ENCODE measurements around the gene PTGR3. TPM values are rescaled to one million over a fixed set of nuclear protein-coding genes. Genes with fewer than 3 reads are reported as not detected.
A peak's percentile ranks its signal among the peaks of the same experiment; 100 is the strongest.

The PTGR3 gene
- total and polyA plus RNA-seq, 4 donors = 10.1 to 22.2 (median 21.4) TPM

- no peaks in the 10 kb centered on the region for H3K9me3 ChIP-seq (ENCODE audit: control insufficient read depth in 4 of 4, insufficient read depth in 3 of 4, low read length in 3 of 4)
- H3K36me3 ChIP-seq (ENCODE audit: control insufficient read depth in 4 of 4, insufficient read depth in 4 of 4, low read length in 4 of 4) = no peaks in the 10 kb centered on the region
- H3K27me3 ChIP-seq (ENCODE audit: control insufficient read depth in 3 of 3, insufficient read depth in 3 of 3, low read length in 2 of 3) = no peaks in the 10 kb centered on the region
- TF ChIP-seq CTCF (IDR thresholded peaks at IDR 0.05; ENCODE audit: control extremely low read depth, extremely low read depth) = no peak
- no peak overlapping the region for H3K4me3 ChIP-seq
- peaks cover 7 to 68% (median 17%) of the 10 kb centered on the region in 5 donors for H3K4me1 ChIP-seq (ENCODE audit: control insufficient read depth in 5 of 5, insufficient read depth in 5 of 5, low read length in 5 of 5)
- no peak for ATAC-seq (ENCODE audit: insufficient read depth, low FRiP score)
- 93 to 96% methylated on average over 8 to 9 of the region's 9 CpGs for WGBS, 2 donors
- no peak for DNase-seq
- H3K27ac ChIP-seq (ENCODE audit: low read depth in 1 of 2, low read length in 1 of 2) = peak overlapping the region in 1 of 2 donors; percentile 77
- H3K9ac ChIP-seq (ENCODE audit: insufficient read depth in 1 of 2, low read length in 2 of 2) = no peak overlapping the region
Measured at GRCh38 chr18:75249175-75249518, 40.2 kb upstream of the PTGR3 start.

- ATAC-seq (ENCODE audit: insufficient read depth, low FRiP score) (no peak), DNase-seq (no peak)
- H3K4me1 ChIP-seq (ENCODE audit: control insufficient read depth in 5 of 5, insufficient read depth in 5 of 5, low read length in 5 of 5) = peaks cover 7 to 66% (median 17%) of the 10 kb centered on the region in 5 donors
- TF ChIP-seq CTCF (IDR thresholded peaks at IDR 0.05; ENCODE audit: control extremely low read depth, extremely low read depth) = no peak
- H3K27me3 ChIP-seq (ENCODE audit: control insufficient read depth in 3 of 3, insufficient read depth in 3 of 3, low read length in 2 of 3) = no peaks in the 10 kb centered on the region
- H3K36me3 ChIP-seq (ENCODE audit: control insufficient read depth in 4 of 4, insufficient read depth in 4 of 4, low read length in 4 of 4) = no peaks in the 10 kb centered on the region
- WGBS, 2 donors = 90 to 91% methylated on average over 20 of the region's 20 CpGs
- H3K9me3 ChIP-seq (ENCODE audit: control insufficient read depth in 4 of 4, insufficient read depth in 3 of 4, low read length in 3 of 4) = no peaks in the 10 kb centered on the region
- H3K9ac ChIP-seq (ENCODE audit: insufficient read depth in 1 of 2, low read length in 2 of 2) = peak overlapping the region in 1 of 2 donors; percentile 95
- H3K4me3 ChIP-seq = no peak overlapping the region
- peak overlapping the region; percentile 76 to 77 for H3K27ac ChIP-seq (ENCODE audit: low read depth in 1 of 2, low read length in 1 of 2)
Measured at GRCh38 chr18:75248426-75249174, 39.7 kb upstream of the PTGR3 start.

- ATAC-seq (ENCODE audit: insufficient read depth, low FRiP score) = peak; percentile 69
Measured at GRCh38 chr18:75247611-75248421, 38.9 kb upstream of the PTGR3 start.

More at GRCh38 chr18:75247611-75248421, 38.9 kb upstream of the PTGR3 start:
- peaks cover 7 to 58% (median 19%) of the 10 kb centered on the region in 5 donors for H3K4me1 ChIP-seq (ENCODE audit: control insufficient read depth in 5 of 5, insufficient read depth in 5 of 5, low read length in 5 of 5)
- 30 to 32% methylated on average over 8 of the region's 8 CpGs for WGBS, 2 donors
- no peak for TF ChIP-seq CTCF (IDR thresholded peaks at IDR 0.05; ENCODE audit: control extremely low read depth, extremely low read depth)
- no peaks in the 10 kb centered on the region for H3K27me3 ChIP-seq (ENCODE audit: control insufficient read depth in 3 of 3, insufficient read depth in 3 of 3, low read length in 2 of 3)
- peak in 2 of 3 donors; percentile 85 to 89 for DNase-seq
- peak overlapping the region in 1 of 2 donors; percentile 95 for H3K9ac ChIP-seq (ENCODE audit: insufficient read depth in 1 of 2, low read length in 2 of 2)
- no peak overlapping the region for H3K4me3 ChIP-seq
- H3K9me3 ChIP-seq (ENCODE audit: control insufficient read depth in 4 of 4, insufficient read depth in 3 of 4, low read length in 3 of 4) = no peaks in the 10 kb centered on the region
- H3K27ac ChIP-seq (ENCODE audit: low read depth in 1 of 2, low read length in 1 of 2) = peak overlapping the region in 1 of 2 donors; percentile 76
- H3K36me3 ChIP-seq (ENCODE audit: control insufficient read depth in 4 of 4, insufficient read depth in 4 of 4, low read length in 4 of 4) = no peaks in the 10 kb centered on the region

Data from lung (tissue), 12 donors.